COR-L47 (cell line): ENCODE measurements around the gene CCR7.

Experiments used
- DNase-seq: peaks from one replicate; lab custom pipeline; 2025; lab: John Stamatoyannopoulos, UW

CCR7 gene, protein sequence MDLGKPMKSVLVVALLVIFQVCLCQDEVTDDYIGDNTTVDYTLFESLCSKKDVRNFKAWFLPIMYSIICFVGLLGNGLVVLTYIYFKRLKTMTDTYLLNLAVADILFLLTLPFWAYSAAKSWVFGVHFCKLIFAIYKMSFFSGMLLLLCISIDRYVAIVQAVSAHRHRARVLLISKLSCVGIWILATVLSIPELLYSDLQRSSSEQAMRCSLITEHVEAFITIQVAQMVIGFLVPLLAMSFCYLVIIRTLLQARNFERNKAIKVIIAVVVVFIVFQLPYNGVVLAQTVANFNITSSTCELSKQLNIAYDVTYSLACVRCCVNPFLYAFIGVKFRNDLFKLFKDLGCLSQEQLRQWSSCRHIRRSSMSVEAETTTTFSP

DNA sequence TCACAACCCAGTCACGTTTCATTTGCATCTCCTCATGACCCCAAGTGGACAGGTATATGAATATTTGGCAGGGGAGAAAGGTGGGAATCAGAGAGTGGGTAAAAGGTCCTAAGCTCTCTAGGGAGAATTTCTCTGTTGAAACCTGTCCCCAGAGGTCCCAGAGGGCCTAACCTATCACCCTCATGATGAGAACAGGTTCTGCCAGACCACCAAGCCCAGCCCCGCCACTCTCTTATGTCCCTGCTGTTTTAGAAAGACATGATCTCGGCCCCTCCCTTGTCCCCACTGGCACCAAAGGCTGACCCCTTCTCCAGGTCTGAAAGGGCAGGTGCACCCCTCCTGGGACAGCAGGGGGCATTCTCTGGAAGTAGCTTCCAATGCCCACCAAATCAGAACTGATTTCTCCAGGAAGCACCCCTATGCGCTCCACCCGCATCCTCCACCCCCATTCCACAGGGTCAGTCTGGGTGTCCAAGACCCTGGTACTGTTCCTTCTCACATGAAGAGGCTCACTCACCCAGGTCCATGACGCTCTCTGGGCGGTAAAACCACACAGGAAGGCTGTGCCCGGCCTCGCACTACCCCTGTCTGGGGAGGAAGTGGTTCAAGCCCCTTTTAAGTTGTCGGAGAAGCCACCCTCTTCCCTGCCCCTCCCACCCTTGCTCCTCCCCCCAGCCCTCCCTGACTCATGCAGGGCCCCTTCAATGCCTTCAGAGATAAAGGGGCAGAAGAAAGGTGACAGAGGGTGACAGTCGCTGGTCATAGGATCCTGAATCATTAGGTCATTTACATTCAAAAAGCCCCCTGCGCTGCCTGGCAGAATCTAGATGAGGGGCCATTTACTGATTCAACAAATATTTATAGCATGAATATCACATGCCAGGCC is at the start of gene CCR7:
TSS of gene CCR7 (minus strand) at position 590 of the 886 bp plus-strand sequence. CDS start at position 527, 63 bp downstream.
- no peak for DNase-seq

DNA sequence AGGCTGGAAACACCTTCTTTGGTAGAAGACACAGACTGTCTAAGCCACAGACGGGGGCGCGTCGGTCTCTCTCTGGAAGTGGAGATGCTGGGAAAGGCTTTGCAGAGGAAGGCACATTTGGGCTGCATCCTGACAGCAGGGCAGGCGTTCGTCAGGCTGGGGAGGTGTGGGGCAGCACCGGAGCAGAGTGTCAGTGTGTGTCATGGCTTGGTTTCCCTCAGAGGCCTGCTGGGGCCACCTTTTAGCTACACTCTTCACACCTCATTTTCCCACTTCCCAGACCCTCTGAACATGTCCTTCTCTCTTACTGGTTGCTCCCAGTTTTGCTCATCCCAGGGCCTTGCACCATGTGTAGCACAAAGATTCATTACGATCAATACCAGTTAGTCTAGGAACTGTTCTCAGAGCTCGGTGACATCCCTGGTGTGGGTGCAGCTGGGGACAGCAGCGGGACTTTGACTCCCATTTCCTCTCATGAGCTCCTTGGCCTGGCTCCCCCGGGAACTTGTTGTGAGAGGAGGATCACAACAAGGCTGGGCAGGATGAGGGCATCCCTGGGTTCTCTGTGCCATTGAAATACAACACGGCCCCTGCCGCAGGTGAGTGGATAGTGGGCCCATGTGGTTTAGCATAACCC is 49.3 kb upstream of the CCR7 start:
- DNase-seq: no peak

DNA sequence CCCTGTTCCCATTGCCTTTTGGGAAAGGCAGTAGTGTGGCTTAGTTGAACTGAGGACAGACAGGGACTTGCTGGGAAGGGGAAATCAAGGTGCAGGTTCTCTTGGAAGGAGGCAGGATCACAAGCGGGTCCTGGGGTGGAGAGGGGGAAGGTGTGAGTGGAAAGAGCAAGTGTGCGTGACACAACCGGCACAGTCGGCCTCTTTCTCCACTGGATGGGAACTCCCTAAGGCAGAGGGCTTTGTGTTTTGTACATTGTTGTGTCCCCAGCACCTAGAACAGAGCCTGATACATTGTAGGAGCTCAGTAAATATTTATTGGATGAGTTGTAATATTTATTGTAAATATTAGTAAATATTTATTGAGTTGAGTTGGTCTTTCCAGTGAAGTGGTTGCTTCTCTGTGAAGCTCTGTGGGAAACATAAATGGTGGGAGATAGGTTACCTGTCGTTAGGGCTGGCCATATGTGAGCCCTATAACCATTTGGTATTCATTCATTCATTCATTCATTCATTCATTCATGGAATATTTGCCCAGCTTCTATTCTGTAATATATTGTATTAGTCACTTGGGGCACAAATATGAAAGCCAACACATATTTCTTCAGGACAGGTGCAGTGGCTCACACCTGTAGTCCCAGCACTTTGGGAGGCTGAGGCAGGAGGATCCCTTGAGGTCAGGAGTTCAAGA is 48.3 kb upstream of the CCR7 start:
- no peak for DNase-seq

DNA sequence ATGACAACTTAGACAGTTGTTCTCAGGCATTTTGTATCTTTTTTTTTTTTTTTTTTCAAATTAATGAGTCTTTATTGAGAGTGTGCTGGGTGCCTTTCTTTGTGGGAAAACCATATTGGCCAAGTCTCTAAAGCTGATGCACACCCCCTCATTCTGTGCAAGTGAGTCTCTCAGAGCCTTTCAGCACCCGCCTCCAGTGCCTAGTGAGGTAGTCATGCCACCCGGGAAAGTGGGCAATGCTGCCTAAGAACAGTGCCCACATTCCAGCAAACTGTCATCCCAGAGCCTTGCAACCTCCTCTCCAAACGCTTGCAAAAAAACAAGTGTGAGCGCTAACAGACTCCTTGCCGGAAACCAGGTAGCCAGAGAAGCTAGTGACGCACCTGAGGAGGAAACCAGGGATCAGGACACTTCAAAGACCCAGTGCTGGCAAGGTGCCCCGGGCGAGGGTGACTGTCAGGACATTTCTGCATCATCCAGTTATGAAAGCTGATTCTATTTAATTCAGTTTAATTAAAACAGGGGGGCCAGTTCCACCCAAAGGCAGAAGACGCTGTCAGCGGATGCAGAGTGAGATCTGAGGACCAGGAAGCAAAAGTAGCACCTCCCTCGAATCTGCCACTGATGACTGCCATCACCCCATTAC is 47.5 kb upstream of the CCR7 start:
- no peak for DNase-seq

DNA sequence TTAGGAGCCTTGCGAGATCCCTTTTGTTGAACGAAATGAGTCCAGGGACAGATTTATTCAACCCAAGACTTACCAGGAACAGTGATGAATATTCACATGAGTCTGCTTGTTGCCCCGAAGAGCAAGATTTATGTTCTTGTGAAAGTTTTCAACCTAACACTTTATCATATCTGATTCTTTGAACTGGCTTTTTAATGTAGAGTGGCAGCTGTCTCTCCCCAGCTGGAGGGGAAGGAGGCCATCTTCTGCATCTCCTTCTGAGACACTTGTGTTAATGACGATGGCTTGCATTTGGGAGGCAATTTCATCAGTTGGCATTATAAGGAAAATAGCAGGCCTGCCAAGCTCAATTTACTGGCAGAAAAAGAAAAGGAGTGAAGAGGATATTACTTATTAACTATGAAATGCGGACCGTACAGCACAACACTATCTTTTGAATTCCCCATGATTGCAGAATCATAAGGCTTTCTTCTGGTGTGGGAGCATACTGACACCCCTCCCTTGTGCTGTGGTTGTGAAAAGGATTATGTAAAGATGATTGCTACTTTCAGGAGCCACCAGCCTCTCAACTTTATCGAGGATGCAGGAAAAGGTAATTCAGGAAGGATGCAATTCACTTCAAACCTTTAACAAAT is 46.7 kb upstream of the CCR7 start:
- DNase-seq: no peak

DNA sequence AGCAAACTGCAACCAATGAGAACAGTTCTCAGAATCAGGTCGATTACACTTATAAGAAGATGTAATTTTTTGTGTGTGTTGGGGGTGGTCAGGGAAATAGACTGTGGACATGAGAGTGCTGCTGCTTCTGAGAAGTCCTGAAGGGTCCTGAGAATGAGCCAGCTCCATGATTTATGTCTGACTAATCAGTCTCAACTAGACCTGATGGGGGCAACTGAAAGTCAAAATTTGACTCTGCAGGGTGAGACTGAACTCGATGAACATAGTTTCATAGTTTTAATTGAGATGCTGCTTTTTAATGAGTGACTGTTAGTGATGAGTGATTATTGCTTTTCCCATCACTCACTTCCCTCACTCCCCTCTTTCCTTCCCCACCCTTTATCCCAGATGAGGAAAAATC is 45.1 kb upstream of the CCR7 start:
- DNase-seq: no peak

DNA sequence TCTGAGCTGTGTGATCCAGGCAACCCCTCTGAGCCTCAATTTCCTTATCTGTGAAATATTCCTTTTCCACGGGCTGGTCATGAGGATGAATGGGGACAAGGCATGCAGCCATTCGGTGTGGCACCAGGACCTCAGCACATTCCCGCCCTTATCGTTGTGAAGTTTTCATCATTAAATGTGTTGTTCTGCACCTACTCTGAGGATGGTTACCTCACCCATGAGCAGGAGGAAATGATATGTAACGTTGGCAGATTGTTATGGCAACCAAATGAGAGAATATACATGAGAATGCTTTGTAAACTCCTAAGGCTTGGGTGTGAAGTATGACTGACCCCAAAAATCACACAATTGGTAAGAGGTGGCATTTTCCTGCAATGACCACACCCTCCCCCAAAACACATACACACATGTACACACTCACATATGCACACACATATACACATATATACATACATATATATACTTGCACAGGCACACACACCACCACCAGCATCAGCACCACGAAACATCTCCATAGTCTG is 42.8 kb upstream of the CCR7 start:
- no peak for DNase-seq

DNA sequence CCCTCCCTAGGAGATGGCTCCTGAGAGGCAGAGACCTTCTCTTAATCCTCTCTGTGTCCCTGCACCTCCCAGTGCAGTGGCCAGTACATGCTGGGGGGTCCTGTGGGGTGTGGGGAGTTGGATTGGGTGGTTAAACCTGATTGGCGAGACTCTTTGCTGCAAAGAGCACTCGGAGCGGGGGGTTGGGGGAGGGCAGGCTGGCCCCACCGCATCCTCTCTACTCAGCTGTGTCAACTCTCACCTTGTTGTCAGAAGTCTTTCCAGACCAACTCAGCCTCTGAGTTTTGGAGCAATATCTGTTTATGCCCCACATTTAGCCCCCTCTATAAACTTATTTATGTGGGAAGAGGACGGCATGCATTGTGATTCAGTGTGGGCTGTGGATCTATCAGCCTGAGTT is 42.4 kb upstream of the CCR7 start:
- DNase-seq: no peak

DNA sequence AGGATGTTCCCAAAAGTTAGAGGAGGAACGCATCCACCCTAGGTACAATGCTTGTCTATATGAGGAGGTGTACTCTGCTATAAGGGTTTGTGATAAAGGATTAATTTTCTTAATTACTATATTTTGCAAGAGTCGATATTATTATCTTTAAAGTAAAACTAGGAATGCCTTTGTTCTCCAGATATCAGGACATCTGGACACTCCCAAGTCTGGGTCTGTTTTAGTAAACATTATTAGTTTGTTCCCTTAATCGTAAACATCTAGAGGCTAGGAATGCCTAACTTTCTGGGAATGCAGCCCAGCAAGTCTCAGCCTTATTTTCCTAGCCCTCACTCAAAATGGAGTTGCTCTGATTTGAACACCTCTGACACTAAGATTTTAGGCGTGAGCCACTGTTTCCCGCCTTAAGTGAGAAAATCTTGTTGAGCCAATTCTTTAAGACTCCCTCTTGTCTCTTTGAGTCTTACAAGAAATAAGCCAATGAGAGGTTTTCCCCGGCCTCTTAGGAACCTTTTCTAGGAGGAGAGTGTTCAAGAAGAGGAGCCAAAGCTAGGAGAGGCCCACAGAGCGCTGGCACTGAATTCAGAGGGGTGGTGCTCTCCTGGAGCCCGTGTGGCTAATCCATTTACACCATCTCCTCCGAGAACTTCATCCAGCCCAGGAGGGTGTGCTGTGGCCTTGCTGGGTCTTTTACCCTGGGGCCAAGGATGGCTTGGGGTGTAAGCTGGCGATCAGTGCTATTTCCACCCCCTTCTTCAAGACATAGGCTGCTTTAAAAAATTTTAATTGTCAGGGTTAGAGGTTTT is 41.5 kb upstream of the CCR7 start:
- no peak for DNase-seq

DNA sequence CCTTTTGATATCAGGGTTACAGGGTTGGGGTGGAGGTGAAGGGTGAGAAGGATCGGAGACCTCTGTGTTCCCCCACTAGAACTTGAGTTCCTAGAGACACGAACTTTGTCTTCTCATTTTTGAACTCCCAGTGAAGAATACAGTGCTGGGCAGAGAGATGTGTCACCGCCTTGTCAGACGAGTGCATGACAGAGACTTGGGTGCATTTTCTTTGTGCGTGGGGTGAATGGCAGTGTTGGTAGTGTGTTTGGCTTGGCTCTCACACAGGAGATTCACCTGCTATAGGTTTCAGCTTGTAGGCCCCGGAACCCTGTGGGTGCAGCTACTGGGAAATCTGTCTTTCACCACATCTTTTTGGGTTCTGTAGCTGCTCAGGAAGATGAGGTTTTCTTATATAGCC is 40.0 kb upstream of the CCR7 start:
- no peak for DNase-seq

DNA sequence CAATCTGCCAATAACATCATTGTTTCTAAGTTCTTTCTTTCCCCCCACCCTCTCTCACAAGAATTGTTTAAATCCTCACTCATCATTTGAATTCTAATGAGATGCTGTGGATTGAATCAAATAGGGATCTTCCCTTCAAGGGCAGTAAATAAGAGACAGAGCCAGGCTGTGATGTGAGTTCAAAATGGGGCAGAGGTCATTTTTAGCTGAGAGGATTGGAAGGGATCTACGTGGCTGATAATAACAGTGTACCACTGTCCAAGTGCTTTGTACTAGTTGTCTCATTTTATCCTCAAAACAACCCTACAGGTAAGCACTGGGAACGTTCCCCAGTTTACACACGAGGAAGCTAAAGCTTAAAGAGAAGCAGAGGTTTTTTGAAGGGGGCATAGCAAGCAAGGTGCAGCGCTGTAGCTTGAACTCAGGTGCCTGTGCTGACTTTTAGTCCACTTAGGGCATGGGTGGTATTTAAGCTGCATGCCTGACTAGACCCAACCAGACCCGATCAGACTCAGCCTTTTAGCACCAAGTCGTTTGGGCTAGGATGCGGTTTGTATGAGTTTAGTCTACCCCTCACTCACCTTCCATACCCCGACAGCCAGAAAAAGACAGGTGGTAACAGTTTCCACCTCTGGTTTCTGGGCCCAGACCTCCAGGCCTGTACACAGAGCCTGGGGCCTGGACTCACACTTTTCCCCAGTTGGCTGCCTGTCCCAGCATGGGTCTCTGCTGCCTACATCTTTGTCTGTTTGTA is 39.2 kb upstream of the CCR7 start:
- no peak for DNase-seq

DNA sequence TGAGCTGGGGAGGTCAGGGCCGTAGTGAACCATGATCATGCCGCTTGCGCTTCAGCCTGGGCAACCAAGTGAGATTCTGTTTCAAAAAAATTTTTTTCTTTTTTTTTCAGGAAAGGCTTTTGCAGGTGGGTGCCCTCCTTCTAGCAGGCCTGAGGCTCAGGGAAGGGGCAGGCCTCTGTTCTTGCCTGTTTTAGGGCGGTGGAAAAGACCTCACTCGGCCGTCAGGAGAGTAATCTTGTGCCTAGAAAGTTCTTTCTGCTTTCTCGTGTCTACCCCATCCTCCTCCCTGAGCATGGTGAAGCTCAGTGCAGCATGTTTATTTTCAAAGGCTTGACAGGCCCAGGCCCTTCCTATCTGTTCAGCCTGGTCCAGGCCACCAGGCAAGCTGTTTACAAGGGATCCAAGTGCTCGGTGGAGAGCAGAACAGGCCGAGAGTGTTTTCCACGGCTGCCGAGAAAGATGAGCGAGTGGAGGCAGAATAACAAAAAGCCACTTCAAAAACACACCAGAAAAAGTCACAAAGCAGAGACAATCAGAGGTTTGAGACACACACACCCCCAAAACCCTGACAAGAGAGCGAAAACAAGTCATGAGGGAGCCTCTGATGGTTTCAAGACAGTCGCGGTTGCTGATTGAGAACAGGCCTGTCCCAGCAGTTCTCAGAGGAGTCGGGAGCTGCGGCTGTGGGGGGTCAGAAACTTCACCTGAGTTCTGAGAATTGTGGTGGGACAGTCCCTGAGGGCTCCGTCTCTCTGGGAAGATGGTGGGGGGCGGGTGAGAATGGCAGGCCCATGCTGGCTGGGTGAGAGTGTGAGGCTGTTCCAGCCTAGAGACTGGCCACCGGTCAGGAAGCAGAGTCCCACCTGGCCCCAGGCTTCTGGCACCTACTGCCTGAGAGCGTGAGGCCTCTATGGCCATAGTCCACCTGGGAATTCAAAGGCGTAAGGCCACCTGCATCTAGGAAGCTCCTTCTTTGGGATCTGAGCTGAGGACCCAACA is 37.5 kb upstream of the CCR7 start:
- DNase-seq: no peak

DNA sequence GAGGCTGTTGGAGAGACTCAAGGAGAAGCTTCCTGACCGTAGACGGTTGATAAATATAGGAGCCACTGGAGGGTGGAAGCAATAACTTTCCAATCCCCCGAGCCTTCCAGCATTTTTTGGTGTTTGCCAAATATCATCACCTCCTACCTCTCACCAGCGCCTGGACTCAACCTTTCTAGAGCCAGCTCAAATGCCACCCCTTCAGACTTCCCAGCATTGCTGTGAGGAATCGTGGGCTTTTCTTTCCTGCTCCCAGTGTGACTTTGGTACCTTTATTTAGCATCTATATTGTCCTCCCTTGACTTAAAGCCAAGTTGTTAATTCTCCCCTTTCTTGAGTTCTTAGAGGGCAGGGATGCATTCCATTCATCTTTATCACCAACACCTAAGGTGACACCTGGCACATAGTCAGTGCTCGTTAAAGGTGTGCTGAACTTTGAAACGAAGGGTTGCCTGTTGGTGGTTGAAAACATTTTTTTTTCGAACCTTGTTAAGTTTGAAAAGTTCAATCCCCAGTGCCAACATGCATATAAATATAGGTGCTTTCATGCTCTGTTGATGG is 35.3 kb upstream of the CCR7 start:
- no peak for DNase-seq

DNA sequence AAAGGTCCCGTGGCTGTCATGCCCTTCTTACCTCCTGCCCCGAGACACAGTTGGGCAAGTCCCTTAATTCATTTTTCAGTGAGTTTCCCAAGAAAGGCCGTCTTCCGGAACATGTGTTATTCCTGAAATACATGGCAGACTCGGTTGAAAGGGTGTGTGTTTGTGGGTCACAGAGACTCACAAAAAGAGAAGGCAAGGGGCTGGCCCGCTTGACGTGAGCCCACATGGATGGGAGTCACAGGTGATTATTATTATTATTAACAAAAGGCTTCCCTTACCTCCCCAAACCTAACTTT is 34.1 kb upstream of the CCR7 start:
- no peak for DNase-seq

DNA sequence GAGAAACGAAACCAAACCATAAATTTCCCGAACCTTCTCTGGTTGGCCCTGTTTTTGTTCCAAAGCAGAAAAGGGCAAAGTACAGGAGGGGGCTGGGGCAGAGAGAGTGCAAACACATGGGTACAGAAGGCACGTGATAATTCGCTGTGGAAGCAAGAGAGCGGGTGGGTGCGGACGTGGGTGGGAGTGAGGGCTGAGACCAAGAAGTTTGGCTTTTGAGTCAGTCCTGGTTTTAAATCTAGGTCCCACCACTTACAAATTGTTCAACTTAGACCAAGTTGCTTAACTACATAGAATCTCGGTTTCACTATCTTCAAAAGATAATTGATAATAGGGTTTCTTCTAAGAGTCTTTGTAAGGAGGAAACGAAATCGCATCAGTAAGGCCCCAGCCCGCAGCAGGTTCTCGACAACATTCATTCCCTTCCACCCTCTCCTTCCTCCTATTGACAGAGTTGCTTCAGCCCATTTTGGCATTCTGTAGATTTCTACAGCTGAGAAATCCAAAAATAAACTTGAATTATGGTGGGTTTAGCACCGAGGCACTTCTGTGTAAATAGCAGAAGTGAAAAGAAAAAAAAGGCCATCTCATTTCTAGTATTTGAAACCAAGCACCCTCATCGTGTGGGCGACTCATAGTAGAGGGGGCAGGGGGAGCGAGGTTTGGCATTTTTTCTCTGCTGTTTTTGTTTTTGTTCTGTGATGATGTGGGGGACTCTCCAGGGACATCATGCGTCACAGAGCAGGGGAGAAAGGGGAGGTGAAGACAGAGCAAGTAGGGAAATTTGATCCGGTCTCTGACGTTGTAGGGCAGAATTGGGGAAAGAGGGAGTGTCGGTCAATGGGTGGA is 33.6 kb upstream of the CCR7 start:
- no peak for DNase-seq

DNA sequence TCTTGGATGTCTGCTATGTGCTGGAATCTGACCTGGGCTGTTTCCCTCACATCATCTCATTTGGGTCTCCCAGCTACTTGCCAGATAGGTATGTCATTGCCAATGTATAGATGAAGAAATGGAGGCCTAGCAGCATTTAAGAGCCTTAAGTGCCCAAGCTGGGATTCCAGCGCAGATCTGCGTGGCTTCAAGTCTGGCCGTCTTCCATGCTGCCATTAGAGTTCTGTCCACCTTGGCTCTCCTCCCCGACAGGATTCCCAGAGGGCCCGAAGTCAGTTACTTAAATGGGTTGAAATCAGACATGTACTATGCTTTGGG is 33.0 kb upstream of the CCR7 start:
- no peak for DNase-seq
